Measurements from ENCODE around the gene INSYN1. TPM values are rescaled to one million over a fixed set of nuclear protein-coding genes. Genes with fewer than 3 reads are reported as not detected.

The INSYN1 gene
- total and polyA plus RNA-seq, 9 of the 15 experiments (the other 6 are each of a cell fraction or from before 2014, with no cell fraction given), result not detected

DNA sequence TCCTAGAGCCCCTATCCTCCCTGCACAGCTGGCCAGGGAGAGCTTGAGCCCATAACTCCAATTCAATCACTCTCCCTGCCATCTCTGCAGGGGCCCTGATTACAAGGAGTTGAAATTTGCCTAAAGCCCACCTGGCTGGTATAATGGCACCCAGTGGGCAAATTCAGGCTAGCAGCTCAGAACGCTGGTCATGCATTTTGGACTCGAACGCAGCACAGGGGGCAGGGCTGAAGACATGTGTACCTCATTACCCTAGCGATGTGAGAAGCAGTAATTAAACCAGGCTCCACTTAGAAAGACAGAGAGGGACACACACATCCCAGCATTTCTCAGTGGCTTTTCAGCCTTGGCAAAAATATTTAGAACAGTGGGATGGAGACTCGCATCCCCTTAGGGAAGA, 3.2 kb downstream of the INSYN1 start (continued):
- TF ChIP-seq, protein P1, sequence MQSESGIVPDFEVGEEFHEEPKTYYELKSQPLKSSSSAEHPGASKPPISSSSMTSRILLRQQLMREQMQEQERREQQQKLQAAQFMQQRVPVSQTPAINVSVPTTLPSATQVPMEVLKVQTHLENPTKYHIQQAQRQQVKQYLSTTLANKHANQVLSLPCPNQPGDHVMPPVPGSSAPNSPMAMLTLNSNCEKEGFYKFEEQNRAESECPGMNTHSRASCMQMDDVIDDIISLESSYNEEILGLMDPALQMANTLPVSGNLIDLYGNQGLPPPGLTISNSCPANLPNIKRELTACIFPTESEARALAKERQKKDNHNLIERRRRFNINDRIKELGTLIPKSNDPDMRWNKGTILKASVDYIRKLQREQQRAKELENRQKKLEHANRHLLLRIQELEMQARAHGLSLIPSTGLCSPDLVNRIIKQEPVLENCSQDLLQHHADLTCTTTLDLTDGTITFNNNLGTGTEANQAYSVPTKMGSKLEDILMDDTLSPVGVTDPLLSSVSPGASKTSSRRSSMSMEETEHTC (IDR thresholded peaks at IDR 0.05), result no peak

DNA sequence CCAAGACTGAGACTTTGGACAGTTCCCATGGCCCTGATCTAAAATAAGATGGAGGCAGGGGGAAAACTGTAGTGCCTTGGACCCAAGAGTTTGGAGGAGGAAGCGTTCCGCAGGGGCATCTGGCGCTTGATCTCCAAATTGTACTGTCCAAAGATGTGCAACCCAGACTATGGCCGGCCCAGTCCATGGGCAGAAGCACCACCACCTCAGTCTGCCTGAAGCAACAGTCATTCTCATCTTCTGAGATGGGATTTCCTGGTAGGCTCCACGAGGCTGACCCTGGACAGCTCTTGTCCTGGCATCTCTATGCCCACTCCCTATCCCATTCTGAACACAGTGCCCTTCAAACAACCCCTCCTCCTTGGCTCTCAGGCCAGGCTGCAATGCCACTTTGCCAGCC, 3.6 kb downstream of the INSYN1 start:
- POLR2A ChIA-PET, result interaction anchor here (1.0 kb wide), 2 partner anchors 21 to 30 kb away, joined by 4 read pairs; no protein-coding TSS in a partner anchor
- in situ Hi-C loops (cut with MboI), result no loop called here
- no peak for ATAC-seq

More for the DNA sequence above, 3.6 kb downstream of the INSYN1 start:
- Histone ChIP-seq H3K27me3 (ENCODE audit: control insufficient read depth in 2 of 2, insufficient read depth in 2 of 2, low read length in 2 of 2) (peaks cover 14 to 50% of the 10 kb centered on the region in 2 experiments; a peak in 4 of 5 replicates), H4K20me1 (replicated peaks; ENCODE audit: control insufficient read depth, insufficient read depth, low read length) (peaks cover 13% of the 10 kb centered on the region), H3K4me2 (ENCODE audit: insufficient read depth, low read length) (no peak overlapping the region), H3K79me2 (ENCODE audit: control insufficient read depth, insufficient read depth, low read length) (no peaks in the 10 kb centered on the region), H3K4me1 (replicated peaks in 1 of 2; ENCODE audit: control insufficient read depth in 2 of 2, insufficient read depth in 2 of 2, low read length in 2 of 2) (peaks cover 0 to 8% of the 10 kb centered on the region in 2 experiments; a peak in 2 of 5 replicates), H3K9ac (ENCODE audit: insufficient read depth in 1 of 2, low read depth in 2 of 2, low read length in 2 of 2) (no peak overlapping the region), H3K9me3 (replicated peaks; ENCODE audit: control insufficient read depth, insufficient read depth, low read depth, low read length) (no peaks in the 10 kb centered on the region), H3K9me1 (ENCODE audit: control insufficient read depth, insufficient read depth, low read length) (no peaks in the 10 kb centered on the region), H2AFZ (ENCODE audit: low read depth, low read length) (no peak overlapping the region), H3K4me3 (no peak overlapping the region), H3K27ac (ENCODE audit: extremely low read depth, low read depth, low read length) (no peak overlapping the region), H3K36me3 (ENCODE audit: control insufficient read depth, insufficient read depth, low read length) (no peaks in the 10 kb centered on the region)
- CTCF ChIA-PET (ENCODE audit: low intra/inter-chr PET ratio), result no interaction called here
- WGBS (ENCODE audit: insufficient coverage, low coverage, missing lambda C conversion rate), result 0% methylated on average over 5 of the region's 5 CpGs
- BruUV-seq (replicated peaks), result no TSS peak
- TF ChIP-seq NFE2 (IDR thresholded peaks at IDR 0.05; ENCODE audit: low read depth) (no peak), CBX1 (IDR thresholded peaks at IDR 0.05; ENCODE audit: low read depth) (no peak), STAT5B (CRISPR knock-in tag; IDR thresholded peaks at IDR 0.05) (no peak), POLR2G (IDR thresholded peaks at IDR 0.05; ENCODE audit: low read depth, low read length) (no peak), RBM15 (IDR thresholded peaks at IDR 0.05; ENCODE audit: insufficient read depth, low read length) (no peak), RBM34 (IDR thresholded peaks at IDR 0.05; ENCODE audit: borderline replicate concordance, insufficient read depth, low read length) (no peak), MXI1 (IDR thresholded peaks at IDR 0.05; ENCODE audit: low read depth, low read length) (no peak), MBD2 (IDR thresholded peaks at IDR 0.05; ENCODE audit: borderline replicate concordance, low read depth) (no peak), CHCHD3 (CRISPR knock-in tag; IDR thresholded peaks at IDR 0.05) (no peak), ZZZ3 (IDR thresholded peaks at IDR 0.05) (no peak)
- TF ChIP-seq, protein P2, sequence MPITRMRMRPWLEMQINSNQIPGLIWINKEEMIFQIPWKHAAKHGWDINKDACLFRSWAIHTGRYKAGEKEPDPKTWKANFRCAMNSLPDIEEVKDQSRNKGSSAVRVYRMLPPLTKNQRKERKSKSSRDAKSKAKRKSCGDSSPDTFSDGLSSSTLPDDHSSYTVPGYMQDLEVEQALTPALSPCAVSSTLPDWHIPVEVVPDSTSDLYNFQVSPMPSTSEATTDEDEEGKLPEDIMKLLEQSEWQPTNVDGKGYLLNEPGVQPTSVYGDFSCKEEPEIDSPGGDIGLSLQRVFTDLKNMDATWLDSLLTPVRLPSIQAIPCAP (CRISPR knock-in tag; IDR thresholded peaks at IDR 0.05; ENCODE audit: borderline replicate concordance), result no peak
- TF ChIP-seq, protein P3, sequence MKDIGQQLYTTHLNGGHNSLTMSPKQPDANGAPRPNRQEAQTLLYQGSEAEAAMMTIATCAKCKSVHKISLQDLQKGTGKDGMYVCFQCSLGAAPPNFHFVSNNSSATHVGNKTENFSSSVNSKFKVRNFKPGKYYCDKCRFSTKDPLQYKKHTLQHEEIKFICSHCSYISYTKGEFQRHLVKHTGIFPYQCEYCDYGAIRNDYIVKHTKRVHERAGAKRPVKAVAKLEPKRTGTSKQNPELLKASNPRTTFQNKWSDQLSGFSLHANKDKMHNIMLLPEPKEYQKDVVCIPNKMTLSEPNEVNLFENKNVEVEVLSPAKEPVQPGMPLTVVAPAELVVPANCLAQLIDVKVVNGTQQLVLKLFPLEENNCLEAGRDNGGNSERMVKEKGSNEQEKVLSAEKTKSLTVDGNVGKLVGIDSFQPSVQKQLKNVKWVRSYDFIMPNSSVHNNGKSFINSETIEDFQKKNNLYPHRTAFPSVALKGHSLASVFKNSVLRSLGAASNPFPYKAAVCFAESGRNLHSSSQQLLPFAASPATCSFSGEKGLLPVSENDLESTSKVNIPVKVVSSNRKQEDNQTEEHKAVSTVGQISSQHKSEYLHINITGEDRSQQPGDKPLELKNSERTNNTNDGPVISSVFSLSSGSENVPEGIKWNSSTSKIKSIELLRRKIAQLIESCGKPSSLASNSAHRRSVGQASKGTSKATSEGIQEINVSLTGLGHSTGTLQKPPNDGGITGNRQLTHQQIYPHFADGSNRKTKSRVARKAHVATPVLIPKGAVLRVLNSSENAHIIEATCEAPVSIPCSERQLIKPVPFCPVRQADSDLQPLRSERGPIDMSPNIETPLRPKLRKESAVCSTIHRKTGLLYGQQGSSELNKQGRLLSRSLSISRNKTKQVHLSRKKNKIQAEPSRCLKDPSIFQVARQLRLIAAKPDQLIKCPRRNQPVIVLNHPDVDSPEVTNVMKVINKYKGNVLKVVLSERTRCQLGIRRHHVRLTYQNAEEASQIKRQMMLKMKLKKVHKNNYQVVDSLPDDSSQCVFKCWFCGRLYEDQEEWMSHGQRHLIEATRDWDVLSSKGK (CRISPR knock-in tag; IDR thresholded peaks at IDR 0.05), result no peak
- DNase-seq (ENCODE audit: extremely low read depth in 1 of 4, low spot score in 3 of 4) (no peak), FAIRE-seq (no peak)
- intact Hi-C loops (cut with micrococcal nuclease), result no loop called here

All from K562 (cell line).